Transverse colon (tissue), 4 donors: ENCODE measurements around the gene EHF. TPM values are rescaled to one million over a fixed set of nuclear protein-coding genes. Genes with fewer than 3 reads are reported as not detected.

ENCODE experiments used
- DNase-seq: peaks from one replicate; pipeline ENCODE4 v3.0.0-alpha.2; 2019
- H3K27ac ChIP-seq, 4 donors: fragments of 200-600 bp; sonication (generic); 2 replicates each; pipeline ENCODE4 v1.5.1; 2016 to 2018; ENCODE audit warnings: inconsistent platforms in 4 of 4
- H3K27me3 ChIP-seq: fragments of 200-600 bp; sonication (generic); 2 replicates; pipeline ENCODE4 v1.5.1; 2017; ENCODE audit warnings: inconsistent platforms
- H3K36me3 ChIP-seq, 4 donors: fragments of 200-600 bp; sonication (generic); 2 replicates each; pipeline ENCODE4 v1.5.1; 2017 to 2019; ENCODE audit warnings: inconsistent platforms in 4 of 4
- H3K4me1 ChIP-seq, 4 donors: fragments of 200-600 bp; sonication (generic); 2 replicates each; pipeline ENCODE4 v1.5.1; 2017 to 2020; ENCODE audit warnings: inconsistent platforms in 4 of 4
- H3K4me3 ChIP-seq, 4 donors: fragments of 200-600 bp; sonication (generic); 1 replicate in 1 of 4; 2 replicates in 3 of 4; pipeline versions ENCODE4 v1.5.1 to v1.6.1; 2017 to 2019; ENCODE audit warnings: inconsistent platforms in 4 of 4
- H3K9me3 ChIP-seq, 2 donors: fragments of 200-600 bp; sonication (generic); 2 replicates each; pipeline ENCODE4 v1.5.1; 2017 to 2019; ENCODE audit warnings: inconsistent platforms in 2 of 2
- CTCF ChIP-seq, 5 experiments: fragments of 200-600 bp in 3 of 5; fragments of 450-650 bp in 2 of 5; sonication (generic) in 3 of 5; IDR thresholded peaks; 1 replicate in 2 of 5; 2 replicates in 3 of 5; pipeline ENCODE4 v1.5.1; 2016 to 2017; ENCODE audit warnings: antibody characterized with exemption in 5 of 5, inconsistent platforms in 3 of 5, mild to moderate bottlenecking in 2 of 5, moderate library complexity in 1 of 5
- EP300 ChIP-seq: sonication (generic); formaldehyde crosslinking; IDR thresholded peaks from one replicate; pipeline ENCODE4 v1.6.1; 2017; ENCODE audit warnings: antibody characterized with exemption, low read depth
- POLR2A ChIP-seq: fragments of 450-650 bp; IDR thresholded peaks from one replicate; pipeline ENCODE4 v1.6.1; 2016; ENCODE audit warnings: antibody characterized with exemption, mild to moderate bottlenecking, moderate library complexity
- POLR2AphosphoS5 ChIP-seq, 3 donors: sonication (generic); formaldehyde crosslinking; IDR thresholded peaks; one replicate each; pipeline ENCODE4 v1.6.1; 2016; ENCODE audit warnings: antibody characterized with exemption in 3 of 3
- WGBS, 2 donors: methylation state at CpG; one replicate each; pipeline ENCODE4 v1.1.5; 2018; ENCODE audit warnings: low coverage in 1 of 2; 5-methylcytosine and 5-hydroxymethylcytosine counted together
- in situ Hi-C, 4 donors: fragments of 200-750 bp; cut with MboI; loops; one replicate each; pipeline versions ENCODE4 v1.15.0 to v1.15.1; 2017; ENCODE audit warnings: low sequenced_read_pairs in 3 of 4, low pct_ligation_motif_present in 1 of 4, low pct_unique_long_range_greater_than_20kb in 1 of 4
- intact Hi-C: fragments of 100-400 bp; cut with DNase I; formaldehyde crosslinking; loops from one replicate; pipeline ENCODE4 v1.15.1; 2023; ENCODE audit warnings: low total_unique reads
- total RNA-seq, 4 donors: library from RNA; depleted of rRNA; stranded (reverse); fragments of >200 nt; gene quantifications; one replicate each; pipeline ENCODE4 v1.1.0, GENCODE V29; 2016

Gene EHF
- total RNA-seq, 4 donors from 2014 or later: 206 to 406 (median 262) TPM

- TF ChIP-seq POLR2AphosphoS5 (IDR thresholded peaks at IDR 0.05) (no peak), CTCF (IDR thresholded peaks at IDR 0.05) (no peak), POLR2A (no peak), EP300 (no peak)
- no peaks in the 10 kb centered on the region for H3K9me3 ChIP-seq
- no peak for DNase-seq
- peak overlapping the region; percentile 3 to 53 (median 42) for H3K4me3 ChIP-seq
- in situ Hi-C loops (no loop called here), intact Hi-C loops (no loop called here)
- peaks cover 0 to 25% (median 6%) of the 10 kb centered on the region in 4 donors for H3K4me1 ChIP-seq
- H3K27me3 ChIP-seq: no peaks in the 10 kb centered on the region
- H3K36me3 ChIP-seq: no peaks in the 10 kb centered on the region
- peak overlapping the region; percentile 77 to 87 (median 86) for H3K27ac ChIP-seq
- 56% methylated on average over 2 of the region's 2 CpGs; no CpG with 5 or more reads in 1 of the 2 donors for WGBS, 2 donors
These were observed 983 bp downstream of the EHF start for GRCh38 chr11:34621876-34622275.

DNA sequence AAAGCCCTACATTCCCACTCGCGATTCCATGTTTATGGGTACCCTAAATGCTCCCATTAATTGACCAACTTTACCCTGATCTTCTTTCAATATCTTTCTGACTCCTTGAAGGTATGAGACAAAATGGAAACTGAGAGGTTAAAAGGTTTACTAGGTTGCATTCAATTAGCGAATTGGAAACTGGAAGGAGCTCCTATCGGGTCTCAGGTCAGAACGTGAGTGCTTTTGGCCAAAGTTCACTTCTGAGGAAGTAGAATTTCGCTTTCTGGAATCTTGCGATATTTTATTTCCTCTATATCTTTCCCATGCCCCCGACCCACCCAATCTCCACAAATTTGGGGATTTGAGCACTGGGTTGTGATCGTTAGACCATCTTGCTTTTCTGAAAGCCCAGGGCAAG is 2.6 kb downstream of the EHF start:
- peak overlapping the region; percentile 8 to 53 (median 42) for H3K4me3 ChIP-seq
- intact Hi-C loops (no loop called here), in situ Hi-C loops (no loop called here)
- H3K27me3 ChIP-seq: no peaks in the 10 kb centered on the region
- 35 to 42% methylated on average over 5 to 9 of the region's 9 CpGs for WGBS, 2 donors
- H3K4me1 ChIP-seq: peaks cover 0 to 38% (median 6%) of the 10 kb centered on the region in 4 donors
- H3K9me3 ChIP-seq: no peaks in the 10 kb centered on the region
- H3K27ac ChIP-seq: peak overlapping the region; percentile 77 to 87 (median 86)
- no peak for TF ChIP-seq POLR2A
- TF ChIP-seq EP300: no peak
- no peak for TF ChIP-seq CTCF (IDR thresholded peaks at IDR 0.05)
- TF ChIP-seq POLR2AphosphoS5 (IDR thresholded peaks at IDR 0.05): peak in 1 of 3 donors; percentile 50
- no peaks in the 10 kb centered on the region for H3K36me3 ChIP-seq
- no peak for DNase-seq

DNA sequence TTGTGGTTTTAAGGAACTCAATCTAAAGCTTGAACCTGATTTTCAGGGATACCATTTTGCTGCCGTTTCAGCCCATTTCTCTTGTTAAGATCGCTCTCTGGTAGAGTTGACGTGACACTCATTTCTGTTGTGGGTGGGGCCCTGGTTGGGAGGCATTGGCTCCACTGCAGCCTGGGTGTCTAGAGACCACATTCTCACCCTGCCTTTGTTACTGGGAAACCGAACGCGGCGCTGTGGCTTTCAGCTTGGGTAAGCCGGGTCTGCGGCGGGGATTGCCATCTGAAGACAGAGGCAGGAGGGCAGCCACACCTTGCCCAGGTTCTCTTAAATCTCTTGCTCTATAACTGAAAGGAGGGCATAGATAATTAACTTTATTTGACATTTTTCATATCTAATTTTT is 3.2 kb downstream of the EHF start:
- Histone ChIP-seq H3K27ac (peak overlapping the region; percentile 77 to 87 (median 86)), H3K27me3 (no peaks in the 10 kb centered on the region), H3K4me3 (peak overlapping the region in 3 of 4 donors; percentile 39 to 53 (median 46)), H3K4me1 (peaks cover 0 to 44% (median 9%) of the 10 kb centered on the region in 4 donors), H3K9me3 (no peaks in the 10 kb centered on the region), H3K36me3 (no peaks in the 10 kb centered on the region)
- WGBS, 2 donors: 36 to 64% methylated on average over 7 to 10 of the region's 10 CpGs
- intact Hi-C loops (no loop called here), in situ Hi-C loops (no loop called here)
- DNase-seq: peak; percentile 75
- TF ChIP-seq EP300 (no peak), POLR2A (peak; percentile 53), CTCF (IDR thresholded peaks at IDR 0.05) (no peak), POLR2AphosphoS5 (IDR thresholded peaks at IDR 0.05) (peak in 2 of 3 donors; percentile 53 to 70)

GRCh38 chr11:34625576-34625975 is 4.7 kb downstream of the EHF start:
- H3K4me3 ChIP-seq: peak overlapping the region in 3 of 4 donors; percentile 39 to 53 (median 46)
- in situ Hi-C loops: no loop called here
- TF ChIP-seq EP300 (no peak), CTCF (IDR thresholded peaks at IDR 0.05) (no peak), POLR2AphosphoS5 (IDR thresholded peaks at IDR 0.05) (no peak)
- 45 to 48% methylated on average over 3 to 4 of the region's 4 CpGs for WGBS, 2 donors
- H3K36me3 ChIP-seq: no peaks in the 10 kb centered on the region
- intact Hi-C loops: no loop called here
- DNase-seq: no peak
- H3K4me1 ChIP-seq: peaks cover 0 to 48% (median 13%) of the 10 kb centered on the region in 4 donors
- no peaks in the 10 kb centered on the region for H3K27me3 ChIP-seq
- no peaks in the 10 kb centered on the region for H3K9me3 ChIP-seq
- H3K27ac ChIP-seq: peak overlapping the region; percentile 77 to 87 (median 86)
